ENCODE results near the gene MAP7D3. TPM values are rescaled to one million over a fixed set of nuclear protein-coding genes. Genes with fewer than 3 reads are reported as not detected.

MAP7D3 gene
- total and polyA plus RNA-seq, 7 donors = 4.6 to 14.8 (median 8.0) TPM

GRCh38 chrX:136210806-136211205 is 40.4 kb downstream of the MAP7D3 start:
- ATAC-seq = peak in 1 of 4 donors; percentile 11
- 31 to 59% (median 44%) methylated on average over 5 of the region's 5 CpGs for WGBS, 3 donors
- Histone ChIP-seq H3K27me3 (ENCODE audit: insufficient read depth in 3 of 3, low read length in 2 of 3) (no peaks in the 10 kb centered on the region), H3K4me1 (peaks cover 6% of the 10 kb centered on the region), H3K27ac (peak overlapping the region; percentile 95), H3K4me3 (no peak overlapping the region), H3K36me3 (ENCODE audit: insufficient read depth in 1 of 2, low read depth in 1 of 2) (peaks cover 2 to 50% of the 10 kb centered on the region in 2 donors), H3K9me3 (no peaks in the 10 kb centered on the region)
- intact Hi-C loops (cut with DNase I) = loop anchor here in 1 of 2 donors (5.0 kb wide), 1 partner anchor 39 kb away; no protein-coding TSS in a partner anchor
- DNase-seq = peak; percentile 49 to 81
- TF ChIP-seq CTCF (IDR thresholded peaks at IDR 0.05) = no peak

- intact Hi-C loops (cut with DNase I) = loop anchor here in 1 of 2 donors (5.0 kb wide), 1 partner anchor 38 kb away; no protein-coding TSS in a partner anchor
- ATAC-seq = no peak
- H3K36me3 ChIP-seq (ENCODE audit: insufficient read depth in 1 of 2, low read depth in 1 of 2) = peaks cover 2 to 55% of the 10 kb centered on the region in 2 donors
These were observed 41.0 kb downstream of the MAP7D3 start for GRCh38 chrX:136210243-136210642.

GRCh38 chrX:136209751-136210150 is 41.4 kb downstream of the MAP7D3 start:
- ATAC-seq (no peak), DNase-seq (no peak)
- Histone ChIP-seq H3K4me3 (no peak overlapping the region), H3K4me1 (peaks cover 9% of the 10 kb centered on the region), H3K27ac (peak overlapping the region; percentile 95), H3K9me3 (no peaks in the 10 kb centered on the region), H3K27me3 (ENCODE audit: insufficient read depth in 3 of 3, low read length in 2 of 3) (no peaks in the 10 kb centered on the region), H3K36me3 (ENCODE audit: insufficient read depth in 1 of 2, low read depth in 1 of 2) (peaks cover 2 to 56% of the 10 kb centered on the region in 2 donors)
- WGBS, 3 donors = 24 to 39% (median 36%) methylated on average over 9 of the region's 9 CpGs
- no peak for TF ChIP-seq CTCF (IDR thresholded peaks at IDR 0.05)
- intact Hi-C loops (cut with DNase I) = loop anchor here in 1 of 2 donors (2.0 to 5.0 kb wide), 2 partner anchors 37 to 181 kb away; no protein-coding TSS in a partner anchor

More at GRCh38 chrX:136210243-136210642, 41.0 kb downstream of the MAP7D3 start:
- Histone ChIP-seq H3K27me3 (ENCODE audit: insufficient read depth in 3 of 3, low read length in 2 of 3) (no peaks in the 10 kb centered on the region), H3K27ac (peak overlapping the region; percentile 95), H3K4me1 (peaks cover 9% of the 10 kb centered on the region), H3K4me3 (no peak overlapping the region), H3K9me3 (no peaks in the 10 kb centered on the region)
- WGBS, 3 donors = 25 to 52% (median 42%) methylated on average over 7 of the region's 7 CpGs
- TF ChIP-seq CTCF (IDR thresholded peaks at IDR 0.05) = no peak
- DNase-seq = no peak

GRCh38 chrX:136209016-136209738 is 42.0 kb downstream of the MAP7D3 start:
- Histone ChIP-seq H3K4me3 (no peak overlapping the region), H3K27me3 (ENCODE audit: insufficient read depth in 3 of 3, low read length in 2 of 3) (no peaks in the 10 kb centered on the region), H3K36me3 (ENCODE audit: insufficient read depth in 1 of 2, low read depth in 1 of 2) (peaks cover 2 to 56% of the 10 kb centered on the region in 2 donors), H3K27ac (peak overlapping the region; percentile 95), H3K9me3 (no peaks in the 10 kb centered on the region), H3K4me1 (peaks cover 9% of the 10 kb centered on the region)
- DNase-seq (peak; percentile 57 to 75), ATAC-seq (peak in 2 of 4 donors; percentile 1 to 4)
- intact Hi-C loops (cut with DNase I) = loop anchor here in 1 of 2 donors (2.0 kb wide), 1 partner anchor 180 kb away; no protein-coding TSS in a partner anchor
- WGBS, 3 donors = 24 to 40% (median 35%) methylated on average over 27 to 28 of the region's 28 CpGs
- TF ChIP-seq CTCF (IDR thresholded peaks at IDR 0.05) = peak; percentile 47
